CD4-positive, CD25-positive, alpha-beta regulatory T cell (primary cell): ENCODE data around the gene EXOC3. TPM values are rescaled to one million over a fixed set of nuclear protein-coding genes. Genes with fewer than 3 reads are reported as not detected.

ENCODE experiments used
- ATAC-seq, 2 donors: fragments of 150-1000 bp; cut with Tn5 transposase; one replicate each; pipeline ENCODE4 v1.10.0; 2021; ENCODE audit warnings: low read depth in 2 of 2, moderate number of reproducible peaks in 2 of 2, moderate library complexity in 1 of 2
- DNase-seq, 3 donors: peaks; one replicate each; pipeline versions ENCODE4 v3.0.0 to v3.0.0-alpha.2; 2012 to 2022; ENCODE audit warnings: mixed read lengths in 1 of 3
- H3K27ac ChIP-seq: one replicate; pipeline ENCODE4 v1.7.0; 2013; ENCODE audit warnings: mild to moderate bottlenecking, low read length; ENCODE audit not compliant: insufficient read depth, poor library complexity, severe bottlenecking
- H3K27me3 ChIP-seq: one replicate; pipeline ENCODE4 v1.7.0; 2013; ENCODE audit warnings: low read length; ENCODE audit not compliant: control insufficient read depth, insufficient read depth
- H3K36me3 ChIP-seq: one replicate; pipeline ENCODE4 v1.7.0; 2013; ENCODE audit warnings: mild to moderate bottlenecking, low read length, moderate library complexity; ENCODE audit not compliant: control insufficient read depth, insufficient read depth
- H3K4me1 ChIP-seq: 2 replicates; pipeline ENCODE4 v1.7.0; 2013; ENCODE audit warnings: mild to moderate bottlenecking, low read length; ENCODE audit not compliant: insufficient read depth, control insufficient read depth, poor library complexity, severe bottlenecking
- H3K4me3 ChIP-seq: one replicate; pipeline ENCODE4 v1.7.0; 2013; ENCODE audit warnings: low read depth, mild to moderate bottlenecking, low read length, moderate library complexity
- H3K9me3 ChIP-seq, 2 experiments: 1 replicate in 1 of 2; 2 replicates in 1 of 2; pipeline ENCODE4 v1.7.0; 2013; ENCODE audit warnings: low read length in 2 of 2, mild to moderate bottlenecking in 1 of 2, moderate library complexity in 1 of 2; ENCODE audit not compliant: control insufficient read depth in 2 of 2
- H3K27ac Mint-ChIP-seq, 3 donors: one replicate each; pipeline ENCODE4 v1.8.0; 2020 to 2022; ENCODE audit warnings: mild to moderate bottlenecking in 3 of 3, mixed read lengths in 3 of 3, moderate library complexity in 2 of 3
- H3K27me3 Mint-ChIP-seq: one replicate; pipeline ENCODE4 v1.8.0; 2022; ENCODE audit warnings: mild to moderate bottlenecking, mixed read lengths
- H3K36me3 Mint-ChIP-seq: one replicate; pipeline ENCODE4 v1.8.0; 2020; ENCODE audit warnings: mixed read lengths
- H3K4me1 Mint-ChIP-seq, 4 donors: one replicate each; pipeline ENCODE4 v1.8.0; 2020 to 2022; ENCODE audit warnings: mixed read lengths in 4 of 4, mild to moderate bottlenecking in 1 of 4
- H3K4me3 Mint-ChIP-seq, 4 donors: one replicate each; pipeline ENCODE4 v1.8.0; 2020 to 2022; ENCODE audit warnings: mild to moderate bottlenecking in 4 of 4, mixed read lengths in 4 of 4, moderate library complexity in 3 of 4
- H3K9me3 Mint-ChIP-seq, 7 donors: one replicate each; pipeline ENCODE4 v1.8.0; 2020 to 2022; ENCODE audit warnings: mixed read lengths in 7 of 7, mild to moderate bottlenecking in 3 of 7, moderate library complexity in 2 of 7
- polyA plus RNA-seq, 4 donors: library from polyadenylated mRNA; unstranded; fragments of 300-500 nt; fragmentation: Illumina TruSeq; gene quantifications; one replicate each; pipeline ENCODE4 v1.2.3, GENCODE V29; 2021
- total RNA-seq: library from RNA; stranded (reverse); gene quantifications from one replicate; pipeline ENCODE4 v1.2.3, GENCODE V29; 2022

Gene EXOC3
- total and polyA plus RNA-seq, 5 donors from 2014 or later, result 23.3 to 95.4 (median 37.0) TPM

- H3K4me3 Mint-ChIP-seq, result no peak overlapping the region
These were observed 12.8 kb downstream of the EXOC3 start for GRCh38 chr5:455806-456205.

GRCh38 chr5:456351-457194 lies 13.6 kb downstream of the EXOC3 start:
- H3K4me3 Mint-ChIP-seq, result no peak overlapping the region
- Histone ChIP-seq H3K9me3 (peaks cover 8 to 13% of the 10 kb centered on the region in 2 experiments), H3K27ac (no peak overlapping the region), H3K36me3 (peaks cover 85% of the 10 kb centered on the region), H3K4me1 (no peaks in the 10 kb centered on the region), H3K4me3 (no peak overlapping the region), H3K27me3 (no peaks in the 10 kb centered on the region)
- no peaks in the 10 kb centered on the region for H3K27me3 Mint-ChIP-seq
- H3K4me1 Mint-ChIP-seq, result peaks cover 10 to 37% (median 26%) of the 10 kb centered on the region in 4 donors
- H3K9me3 Mint-ChIP-seq, result peaks cover 0 to 14% (median 4%) of the 10 kb centered on the region in 7 donors
- DNase-seq, result no peak
- no peak overlapping the region for H3K27ac Mint-ChIP-seq
- peaks cover 57% of the 10 kb centered on the region for H3K36me3 Mint-ChIP-seq
- no peak for ATAC-seq

More at GRCh38 chr5:455806-456205, 12.8 kb downstream of the EXOC3 start:
- H3K4me3 ChIP-seq, result no peak overlapping the region
- Mint-ChIP-seq H3K27ac (no peak overlapping the region), H3K27me3 (no peaks in the 10 kb centered on the region), H3K4me1 (peaks cover 13 to 37% (median 26%) of the 10 kb centered on the region in 4 donors), H3K9me3 (peaks cover 0 to 19% (median 4%) of the 10 kb centered on the region in 7 donors), H3K36me3 (peaks cover 63% of the 10 kb centered on the region)
- no peaks in the 10 kb centered on the region for H3K4me1 ChIP-seq
- peaks cover 89% of the 10 kb centered on the region for H3K36me3 ChIP-seq
- H3K27me3 ChIP-seq, result no peaks in the 10 kb centered on the region
- DNase-seq, result no peak
- no peak for ATAC-seq
- no peak overlapping the region for H3K27ac ChIP-seq
- H3K9me3 ChIP-seq, result peaks cover 14 to 19% of the 10 kb centered on the region in 2 experiments

GRCh38 chr5:457195-457961 lies 14.4 kb downstream of the EXOC3 start:
- peaks cover 0 to 6% (median 1%) of the 10 kb centered on the region in 7 donors for H3K9me3 Mint-ChIP-seq
- ATAC-seq (no peak), DNase-seq (no peak)
- peaks cover 10 to 42% (median 26%) of the 10 kb centered on the region in 4 donors for H3K4me1 Mint-ChIP-seq
- Histone ChIP-seq H3K36me3 (peaks cover 85% of the 10 kb centered on the region), H3K4me1 (no peaks in the 10 kb centered on the region), H3K9me3 (peaks cover under 1 to 5% of the 10 kb centered on the region in 2 experiments), H3K4me3 (no peak overlapping the region), H3K27ac (no peak overlapping the region), H3K27me3 (no peaks in the 10 kb centered on the region)
- no peak overlapping the region for H3K27ac Mint-ChIP-seq
- no peak overlapping the region for H3K4me3 Mint-ChIP-seq
- peaks cover 57% of the 10 kb centered on the region for H3K36me3 Mint-ChIP-seq
- H3K27me3 Mint-ChIP-seq, result no peaks in the 10 kb centered on the region

- H3K4me3 Mint-ChIP-seq, result no peak overlapping the region
- Histone ChIP-seq H3K9me3 (no peaks in the 10 kb centered on the region), H3K27me3 (no peaks in the 10 kb centered on the region), H3K4me1 (peaks cover 3% of the 10 kb centered on the region), H3K4me3 (no peak overlapping the region), H3K27ac (no peak overlapping the region), H3K36me3 (peaks cover 76% of the 10 kb centered on the region)
- peaks cover 0 to 1% (median 0%) of the 10 kb centered on the region in 7 donors for H3K9me3 Mint-ChIP-seq
- peak overlapping the region in 2 of 3 donors; percentile 20 to 62 for H3K27ac Mint-ChIP-seq
- H3K4me1 Mint-ChIP-seq, result peaks cover 14 to 38% (median 24%) of the 10 kb centered on the region in 4 donors
- peak; percentile 27 to 45 for ATAC-seq
- peak in 1 of 3 donors; percentile 53 for DNase-seq
- H3K27me3 Mint-ChIP-seq, result no peaks in the 10 kb centered on the region
- H3K36me3 Mint-ChIP-seq, result peaks cover 45% of the 10 kb centered on the region
These were observed 15.8 kb downstream of the EXOC3 start for GRCh38 chr5:458547-459353.

- Mint-ChIP-seq H3K4me1 (peaks cover 15 to 39% (median 25%) of the 10 kb centered on the region in 4 donors), H3K9me3 (peaks cover 0 to 1% (median 0%) of the 10 kb centered on the region in 7 donors), H3K27ac (peak overlapping the region in 1 of 3 donors; percentile 98), H3K4me3 (no peak overlapping the region), H3K27me3 (peaks cover 4% of the 10 kb centered on the region), H3K36me3 (peaks cover 41% of the 10 kb centered on the region)
- H3K27me3 ChIP-seq, result no peaks in the 10 kb centered on the region
- H3K4me3 ChIP-seq, result no peak overlapping the region
- no peak overlapping the region for H3K27ac ChIP-seq
- ATAC-seq, result no peak
- H3K36me3 ChIP-seq, result peaks cover 67% of the 10 kb centered on the region
- no peaks in the 10 kb centered on the region for H3K9me3 ChIP-seq
- no peak for DNase-seq
- peaks cover 12% of the 10 kb centered on the region for H3K4me1 ChIP-seq
These were observed 16.7 kb downstream of the EXOC3 start for GRCh38 chr5:459562-460272.

DNA sequence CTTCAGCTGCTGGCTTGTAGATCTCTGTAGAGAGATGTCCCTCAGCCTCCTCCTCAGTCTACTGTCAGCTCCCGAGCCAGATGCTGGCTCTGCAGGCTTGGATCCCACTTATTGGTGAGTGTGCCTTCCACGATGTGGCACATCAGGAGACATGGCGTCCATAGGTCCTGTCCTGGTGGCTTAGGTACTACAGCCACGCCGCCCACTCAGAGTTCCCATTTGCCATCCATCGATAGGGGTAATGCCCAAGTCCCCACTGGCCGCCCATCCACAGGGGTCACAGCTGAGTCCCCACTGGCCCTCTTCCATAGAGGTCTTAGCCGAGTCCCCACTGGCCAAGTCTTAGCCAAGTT lies 17.3 kb downstream of the EXOC3 start:
- ATAC-seq, result no peak
- Histone ChIP-seq H3K4me3 (no peak overlapping the region), H3K36me3 (peaks cover 61% of the 10 kb centered on the region), H3K9me3 (no peaks in the 10 kb centered on the region), H3K27ac (no peak overlapping the region), H3K27me3 (no peaks in the 10 kb centered on the region), H3K4me1 (peaks cover 14% of the 10 kb centered on the region)
- Mint-ChIP-seq H3K4me3 (no peak overlapping the region), H3K27me3 (peaks cover 4% of the 10 kb centered on the region), H3K27ac (peak overlapping the region in 1 of 3 donors; percentile 98), H3K36me3 (peaks cover 41% of the 10 kb centered on the region), H3K9me3 (peaks cover 0 to 1% (median 0%) of the 10 kb centered on the region in 7 donors), H3K4me1 (peaks cover 15 to 39% (median 25%) of the 10 kb centered on the region in 4 donors)
- no peak for DNase-seq
